Embryonic facial prominence (tissue), 1 donor: Measurements from ENCODE around the gene CCL7.

Source experiments
- DNase-seq: peaks from one replicate; pipeline ENCODE4 v3.0.0-alpha.2; 2016; ENCODE audit errors: extremely low spot score

The CCL7 gene

DNA sequence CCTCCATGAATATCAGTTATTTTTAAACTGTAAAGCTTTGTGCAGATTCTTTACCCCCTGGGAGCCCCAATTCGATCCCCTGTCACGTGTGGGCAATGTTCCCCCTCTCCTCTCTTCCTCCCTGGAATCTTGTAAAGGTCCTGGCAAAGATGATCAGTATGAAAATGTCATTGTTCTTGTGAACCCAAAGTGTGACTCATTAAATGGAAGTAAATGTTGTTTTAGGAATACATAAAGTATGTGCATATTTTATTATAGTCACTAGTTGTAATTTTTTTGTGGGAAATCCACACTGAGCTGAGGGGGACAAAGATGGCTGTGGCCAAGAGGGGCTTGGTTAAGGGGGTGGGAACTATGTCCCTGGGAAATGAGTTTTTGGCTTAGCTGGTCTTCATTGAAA lies 17.9 kb downstream of the CCL7 start:
- DNase-seq = no peak

DNA sequence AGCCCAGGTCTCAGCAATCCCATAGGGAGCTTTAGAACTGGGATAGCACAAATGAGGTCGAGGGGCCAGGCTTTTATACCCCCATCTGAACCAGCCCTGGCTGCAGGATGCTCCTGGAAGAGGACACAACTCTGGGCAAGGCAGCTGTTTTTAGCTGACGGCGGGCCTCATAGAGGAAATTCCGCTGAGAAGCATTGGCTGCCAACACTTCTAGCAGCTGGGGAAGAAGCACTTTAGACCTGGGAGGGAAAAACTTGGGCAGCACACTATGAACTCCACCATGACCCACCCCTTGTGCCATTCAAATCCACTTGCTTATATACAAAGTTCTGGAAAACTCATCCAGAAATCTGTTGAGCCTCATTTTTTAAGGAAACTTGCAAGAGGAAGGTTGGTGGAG lies 20.6 kb downstream of the CCL7 start:
- no peak for DNase-seq

- DNase-seq = no peak
Measured at GRCh38 chr17:34291721-34292348, 21.8 kb downstream of the CCL7 start.

DNA sequence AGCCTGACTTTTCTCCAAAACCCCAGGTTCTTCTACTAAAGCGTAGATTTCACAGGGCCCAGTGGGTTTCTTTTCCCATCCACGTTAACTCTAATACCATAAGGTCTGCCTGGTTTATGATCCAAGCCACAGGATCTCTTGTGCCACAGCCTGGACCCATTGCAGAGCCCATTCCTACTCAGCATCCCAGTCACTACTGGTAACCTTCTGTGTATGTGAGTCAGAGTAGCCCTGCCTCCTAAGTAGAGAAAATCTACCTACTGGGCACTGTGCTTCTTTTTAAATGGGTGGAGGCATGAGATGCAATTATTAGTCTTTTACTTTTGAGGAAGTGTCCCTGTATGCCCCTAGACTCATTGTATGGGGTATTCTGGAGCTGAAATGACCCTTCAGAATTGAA lies 29.0 kb downstream of the CCL7 start:
- no peak for DNase-seq

GRCh38 chr17:34299956-34300577 lies 30.0 kb downstream of the CCL7 start:
- no peak for DNase-seq

DNA sequence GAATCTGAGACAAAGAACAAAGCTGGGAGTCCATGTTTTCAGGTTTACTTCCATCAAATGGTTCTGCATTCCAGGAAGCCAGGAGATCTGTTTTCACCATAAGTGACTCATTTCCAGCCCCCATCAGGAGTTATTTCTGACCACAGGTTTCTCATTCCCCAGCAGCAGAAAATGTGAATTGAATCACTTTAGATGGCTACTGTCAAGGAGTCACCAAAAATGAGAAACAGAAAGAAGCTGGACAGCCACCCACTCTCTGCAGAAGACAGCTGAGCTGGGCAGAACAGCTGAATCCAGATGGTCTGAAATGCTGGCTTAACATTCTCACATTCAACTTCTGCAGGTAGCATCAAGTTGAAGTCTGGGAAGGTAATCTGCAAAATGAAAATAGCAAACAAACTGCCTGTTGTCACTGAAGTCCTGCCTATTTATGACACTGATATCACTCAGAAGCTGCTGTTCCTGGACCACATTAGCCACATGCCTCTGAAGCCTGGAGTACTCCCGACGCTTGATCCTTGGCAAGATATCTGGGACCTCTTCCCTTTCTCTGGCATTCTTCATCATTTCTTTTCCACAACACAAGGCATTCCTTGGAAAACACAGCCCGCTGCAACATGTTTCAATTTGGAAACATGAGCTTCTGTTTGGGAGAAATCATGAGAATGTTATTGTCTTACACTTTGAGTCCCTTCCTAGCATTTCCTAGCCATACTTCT lies 30.8 kb downstream of the CCL7 start:
- no peak for DNase-seq

GRCh38 chr17:34301986-34302385 lies 32.0 kb downstream of the CCL7 start:
- no peak for DNase-seq

GRCh38 chr17:34302636-34303035 lies 32.6 kb downstream of the CCL7 start:
- DNase-seq = no peak

DNA sequence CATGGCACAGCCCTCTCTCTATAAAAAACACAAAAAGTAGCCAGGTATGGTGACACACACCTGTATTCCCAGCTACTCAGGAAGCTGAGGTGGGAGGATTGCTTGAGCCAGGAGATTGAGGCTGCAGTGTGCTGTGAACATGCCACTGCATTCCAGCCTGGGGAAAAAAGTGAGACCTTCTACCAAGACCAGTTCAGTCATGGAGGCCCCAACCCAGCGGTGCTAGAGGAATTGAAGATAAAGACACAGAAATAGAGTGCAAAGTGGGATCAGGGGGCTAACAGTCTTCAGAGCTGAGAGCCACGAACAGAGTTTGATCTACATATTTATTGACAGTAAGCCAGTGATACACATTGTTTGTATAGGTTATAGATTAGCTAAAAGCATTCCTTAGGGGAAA lies 33.6 kb downstream of the CCL7 start:
- DNase-seq = no peak

DNA sequence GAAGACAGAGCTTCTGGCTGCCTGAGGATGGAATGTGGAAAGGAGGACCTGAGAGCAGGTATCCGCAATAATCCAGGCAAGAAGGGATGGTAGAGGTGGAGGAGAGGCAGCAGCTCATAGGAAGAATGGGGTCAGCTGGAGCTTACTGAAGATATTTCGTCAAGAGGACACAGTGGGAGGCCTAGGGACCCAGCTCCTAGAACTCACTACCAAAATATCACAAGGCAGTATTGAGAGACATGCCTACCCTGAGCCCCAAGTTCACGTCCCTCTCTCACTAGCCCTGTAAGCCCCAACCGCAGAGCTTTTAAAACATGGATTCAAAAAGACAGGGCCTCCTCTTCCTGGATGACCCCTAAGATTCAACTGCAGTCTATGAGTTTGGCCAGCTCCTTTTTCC lies 35.0 kb downstream of the CCL7 start:
- DNase-seq = no peak

GRCh38 chr17:34305606-34306005 lies 35.6 kb downstream of the CCL7 start:
- no peak for DNase-seq

DNA sequence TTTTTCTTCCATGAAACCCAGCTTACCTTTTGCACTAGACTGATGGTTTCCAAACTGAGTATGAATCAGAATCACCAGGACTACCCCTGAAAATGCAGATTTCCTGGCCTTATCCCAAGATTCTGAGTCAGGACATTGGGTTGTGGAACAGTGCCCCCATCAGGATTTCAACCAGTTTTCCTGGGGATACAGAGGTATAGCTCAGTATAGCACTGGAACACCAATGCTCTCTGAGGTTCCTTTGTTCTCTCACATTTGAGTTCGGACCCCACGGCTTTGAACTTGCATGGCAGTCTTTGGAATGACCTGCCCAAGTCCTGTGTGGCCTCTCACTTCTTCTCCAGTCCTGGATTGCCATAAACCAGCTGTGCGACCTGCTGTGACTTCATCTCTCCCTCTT lies 36.4 kb downstream of the CCL7 start:
- no peak for DNase-seq

- no peak for DNase-seq
Measured at GRCh38 chr17:34307110-34307509, 37.1 kb downstream of the CCL7 start.

- no peak for DNase-seq
Measured at GRCh38 chr17:34308371-34308770, 38.4 kb downstream of the CCL7 start.

DNA sequence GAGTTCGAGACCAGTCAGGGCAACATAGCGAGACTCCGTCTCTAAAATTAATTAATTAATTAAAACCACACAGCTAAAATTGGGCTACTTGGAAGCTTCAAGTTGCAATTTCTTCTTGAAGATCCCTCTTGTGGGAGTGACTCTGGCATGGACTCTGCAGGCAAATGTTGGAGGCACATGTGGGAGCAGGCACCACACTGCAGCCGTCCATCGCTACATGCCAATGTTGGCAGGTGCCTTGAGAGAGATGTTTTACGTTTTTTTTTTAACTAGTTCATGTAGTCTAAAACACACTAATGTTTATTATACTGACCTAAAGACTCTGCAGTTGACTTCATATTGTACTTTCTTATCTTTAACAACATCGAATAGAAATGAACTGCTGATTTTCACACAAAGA lies 41.3 kb downstream of the CCL7 start:
- DNase-seq = no peak

DNA sequence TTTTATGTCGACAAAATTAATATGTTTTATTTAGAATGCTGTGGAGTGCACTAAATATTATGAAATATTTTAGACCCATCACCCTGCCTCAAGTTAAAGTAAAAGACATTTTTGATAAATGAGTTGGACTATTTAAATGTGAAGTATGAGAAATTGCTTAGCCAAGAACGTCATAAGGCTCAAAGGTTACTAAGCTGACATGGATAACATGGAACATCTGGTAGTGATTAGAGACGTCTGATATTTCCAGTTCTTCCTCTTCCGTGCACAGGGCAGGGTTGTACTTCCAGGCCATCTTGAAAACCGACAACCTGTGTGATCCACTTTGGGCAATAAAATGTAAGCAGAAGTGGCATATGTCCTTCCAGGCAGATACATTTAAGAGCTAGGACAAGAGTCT lies 42.1 kb downstream of the CCL7 start:
- DNase-seq = no peak

- DNase-seq = no peak
Measured at GRCh38 chr17:34313164-34313563, 43.1 kb downstream of the CCL7 start.

DNA sequence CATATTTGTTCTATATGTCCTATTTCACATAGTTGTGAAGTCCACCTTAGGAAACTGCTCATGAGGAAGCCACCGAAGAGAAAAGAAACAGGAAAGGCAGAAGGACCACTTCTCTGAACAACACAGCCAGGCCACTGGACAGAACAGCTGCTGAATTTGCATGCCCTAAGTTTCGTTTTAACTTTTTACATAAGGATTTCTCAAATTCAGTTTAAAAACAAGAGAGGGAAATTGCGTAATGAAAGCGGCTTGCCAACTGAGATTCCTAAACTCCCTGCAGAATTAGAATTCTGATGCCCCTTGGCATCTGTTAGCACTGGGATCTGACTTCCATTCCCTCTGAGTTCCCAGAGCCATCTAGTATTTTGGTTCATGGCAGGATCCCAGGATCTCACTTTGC lies 44.3 kb downstream of the CCL7 start:
- DNase-seq = no peak

GRCh38 chr17:34318474-34318873 lies 48.5 kb downstream of the CCL7 start:
- no peak for DNase-seq

- no peak for DNase-seq
Measured at GRCh38 chr17:34319039-34319483, 49.0 kb downstream of the CCL7 start, which contains the start of gene CCL8. CCL8 (plus strand) TSS chr17:34319435; CDS start chr17:34319502, 67 bp downstream.
